K562 (cell line): ENCODE results near the gene ADCY1. TPM values are rescaled to one million over a fixed set of nuclear protein-coding genes. Genes with fewer than 3 reads are reported as not detected.
A peak's percentile ranks its signal among the peaks of the same experiment; 100 is the strongest.

Experiments
- ATAC-seq: fragments of 200-7000 bp; cut with Tn5 transposase; 3 replicates; pipeline ENCODE4 v1.9.1; 2020; ENCODE audit warnings: moderate library complexity
- BruUV-seq: library from RNA; stranded (reverse); fragments of 400-500 nt; replicated peaks from 2 replicates; lab custom pipeline; 2021; lab: Mats Ljungman, UMichigan
- CTCF ChIA-PET: fragments of 300-600 bp; formaldehyde crosslinking; extraction: SDS; loops from one replicate; lab custom pipeline; 2021; ENCODE audit warnings: low intra/inter-chr PET ratio; lab: Yijun Ruan, JAX
- POLR2A ChIA-PET: fragments of 300-600, 350-650 bp; sonication (Branson Sonifier 250); formaldehyde crosslinking; extraction: SDS; loops from one replicate; lab custom pipeline; 2021; ENCODE audit warnings: antibody characterized with exemption, inconsistent platforms; lab: Yijun Ruan, JAX
- DNase-seq, 4 experiments: peaks; one replicate each; pipeline versions ENCODE4 v3.0.0 to v3.0.0-alpha.2; 2011 to 2018; ENCODE audit warnings: low spot score in 3 of 4, mixed read lengths in 3 of 4; ENCODE audit errors: extremely low read depth in 1 of 4
- FAIRE-seq: peaks from 2 replicates; lab custom pipeline; 2011; peaks lifted over from hg19 to GRCh38; lab: Jason Lieb, UNC
- H2AFZ ChIP-seq: 2 replicates; pipeline ENCODE4 v1.6.0; 2011; ENCODE audit warnings: low read depth, low read length, control low read depth, inconsistent platforms
- H3K27ac ChIP-seq: fragments of 200-600 bp; 3 replicates; pipeline ENCODE4 v1.8.0; 2011; ENCODE audit warnings: low read depth, mild to moderate bottlenecking, control low read depth, inconsistent platforms, low read length, moderate library complexity, mixed read lengths; ENCODE audit errors: extremely low read depth
- H3K27me3 ChIP-seq, 2 experiments: fragments of 300-600 bp in 1 of 2; 2 replicates in 1 of 2; 3 replicates in 1 of 2; pipeline versions ENCODE4 v1.6.0 to v1.8.0; 2011; ENCODE audit warnings: inconsistent platforms in 2 of 2, low read length in 2 of 2, mild to moderate bottlenecking in 1 of 2, mixed read lengths in 1 of 2, moderate library complexity in 1 of 2; ENCODE audit not compliant: control insufficient read depth in 2 of 2, insufficient read depth in 2 of 2
- H3K36me3 ChIP-seq: fragments of 300-600 bp; 3 replicates; pipeline ENCODE4 v1.8.0; 2011; ENCODE audit warnings: mild to moderate bottlenecking, low read length, inconsistent platforms; ENCODE audit not compliant: control insufficient read depth, insufficient read depth
- H3K4me1 ChIP-seq, 2 experiments: fragments of 200-600 bp in 1 of 2; replicated peaks in 1 of 2; 2 replicates in 1 of 2; 3 replicates in 1 of 2; pipeline versions ENCODE4 v1.5.1 to v1.8.0; 2011; ENCODE audit warnings: inconsistent platforms in 2 of 2, low read length in 2 of 2, mild to moderate bottlenecking in 1 of 2, mixed read lengths in 1 of 2, moderate library complexity in 1 of 2; ENCODE audit not compliant: control insufficient read depth in 2 of 2, insufficient read depth in 2 of 2
- H3K4me2 ChIP-seq: 2 replicates; pipeline ENCODE4 v1.6.1; 2011; ENCODE audit warnings: low read length, control low read depth, inconsistent platforms, mixed read lengths; ENCODE audit not compliant: insufficient read depth
- H3K4me3 ChIP-seq: fragments of 200-600 bp; sonication (generic), shearing (Covaris generic); 2 replicates; pipeline ENCODE4 v1.5.1; 2016; ENCODE audit warnings: control low read depth, inconsistent platforms
- H3K79me2 ChIP-seq: fragments of 200-600 bp; 3 replicates; pipeline ENCODE4 v1.8.0; 2011; ENCODE audit warnings: low read length, inconsistent platforms; ENCODE audit not compliant: control insufficient read depth, insufficient read depth
- H3K9ac ChIP-seq, 2 experiments: 2 replicates each; pipeline versions ENCODE4 v1.6.0 to v1.6.1; 2011; ENCODE audit warnings: low read depth in 2 of 2, low read length in 2 of 2, control low read depth in 1 of 2, inconsistent platforms in 1 of 2, mild to moderate bottlenecking in 1 of 2, mixed read lengths in 1 of 2; ENCODE audit not compliant: insufficient read depth in 1 of 2
- H3K9me1 ChIP-seq: one replicate; pipeline ENCODE4 v1.6.0; 2011; ENCODE audit warnings: inconsistent platforms, mild to moderate bottlenecking, low read length, moderate library complexity; ENCODE audit not compliant: control insufficient read depth, insufficient read depth
- H3K9me3 ChIP-seq: replicated peaks from 2 replicates; pipeline ENCODE4 v1.5.1; 2011; ENCODE audit warnings: low read depth, low read length, inconsistent platforms; ENCODE audit not compliant: control insufficient read depth, insufficient read depth
- H4K20me1 ChIP-seq: replicated peaks from 2 replicates; pipeline ENCODE4 v1.6.1; 2011; ENCODE audit warnings: low read length, inconsistent platforms, mixed read lengths; ENCODE audit not compliant: control insufficient read depth, insufficient read depth
- MBD2 ChIP-seq: sonication (generic); IDR thresholded peaks from 2 replicates; pipeline ENCODE4 v1.6.1; 2016; ENCODE audit warnings: low read depth, borderline replicate concordance
- MXD1 ChIP-seq: fragments of 250-450 bp; sonication (Bioruptor Pico); IDR thresholded peaks from 2 replicates; pipeline ENCODE4 v1.8.0; 2021; ENCODE audit warnings: borderline replicate concordance, mild to moderate bottlenecking, moderate library complexity; ENCODE audit not compliant: poor library complexity, severe bottlenecking
- RAD21 ChIP-seq, 2 experiments: fragments of 250-450 bp in 1 of 2; fragments of 450-650 bp in 1 of 2; sonication (Bioruptor Pico) in 1 of 2; formaldehyde crosslinking in 1 of 2; IDR thresholded peaks in 1 of 2; conservative IDR thresholded peaks in 1 of 2; 2 replicates each; pipeline versions ENCODE4 v1.4.0 to v1.8.0; 2020 to 2022; ENCODE audit warnings: mild to moderate bottlenecking in 2 of 2, moderate library complexity in 1 of 2
- SMC3 ChIP-seq: conservative IDR thresholded peaks from 2 replicates; pipeline ENCODE4 v1.6.1; 2011; ENCODE audit warnings: low read depth, low read length, improper control_type of control experiment; ENCODE audit not compliant: insufficient read depth
- ZNF174 ChIP-seq: fragments of 250-450 bp; sonication (Bioruptor Pico); IDR thresholded peaks from 2 replicates; pipeline ENCODE4 v1.4.0; 2020; ENCODE audit warnings: mild to moderate bottlenecking
- ZNF764 ChIP-seq: fragments of 250-450 bp; sonication (Bioruptor Pico); IDR thresholded peaks from 2 replicates; pipeline ENCODE4 v1.4.0; 2020; ENCODE audit warnings: low read depth, mild to moderate bottlenecking, moderate library complexity
- WGBS: fragments of 100-300 bp; shearing (Covaris generic); methylation state at CpG from one replicate; pipeline ENCODE4 v1.1.6; 2016; ENCODE audit warnings: low coverage, mixed read lengths; ENCODE audit not compliant: insufficient coverage; ENCODE audit errors: missing lambda C conversion rate; 5-methylcytosine and 5-hydroxymethylcytosine counted together
- in situ Hi-C: fragments of 300-500 bp; cut with MboI; formaldehyde crosslinking; loops from 4 replicates; pipeline ENCODE4 v1.15.0; 2018; ENCODE audit warnings: inconsistent platforms, mixed read lengths
- intact Hi-C: fragments of 100-400 bp; cut with micrococcal nuclease; formaldehyde crosslinking; loops from 2 replicates; pipeline ENCODE4 v1.14.2; 2022
- polyA plus RNA-seq, 8 experiments: library from polyadenylated mRNA; depleted of rRNA in 4 of 8; stranded (reverse) in 5 of 8; unstranded in 3 of 8; fragments of >200 nt; fragmentation: Nextera tagmentation in 2 of 8; fragmentation: Illumina TruSeq in 1 of 8; extraction: Ambion mirVana in 2 of 8; extraction: Trizol in 1 of 8; gene quantifications; 2 replicates each; pipeline versions ENCODE4 v1.2.1 to v1.2.3, GENCODE V29; 2011 to 2014; ENCODE audit warnings: inconsistent platforms in 1 of 8, missing spikeins in 1 of 8
- total RNA-seq, 7 experiments: library from RNA; depleted of rRNA in 6 of 7; stranded (reverse); fragments of >200 nt in 6 of 7; fragmentation: Illumina TruSeq in 2 of 7; extraction: Trizol in 2 of 7; gene quantifications; 2 replicates each; pipeline versions ENCODE4 v1.2.1 to v1.2.3, GENCODE V29; 2011 to 2021; ENCODE audit warnings: low replicate concordance in 1 of 7
- TF ChIP-seq, protein P1 (sequence below), 3 experiments: IDR thresholded peaks in 2 of 3; conservative IDR thresholded peaks in 1 of 3; 2 replicates each; pipeline ENCODE4 v1.5.1; 2011 to 2012; ENCODE audit warnings: low read length in 3 of 3, mild to moderate bottlenecking in 3 of 3, control low read depth in 2 of 3, improper control_type of control experiment in 1 of 3, inconsistent platforms in 1 of 3, low read depth in 1 of 3, mixed read lengths in 1 of 3, moderate library complexity in 1 of 3; ENCODE audit not compliant: insufficient read depth in 2 of 3

The ADCY1 gene
- total and polyA plus RNA-seq, 9 of the 15 experiments (the other 6 are each of a cell fraction or from before 2014, with no cell fraction given), result under 0.01 to 0.18 (median 0.10) TPM; not detected in 4

DNA sequence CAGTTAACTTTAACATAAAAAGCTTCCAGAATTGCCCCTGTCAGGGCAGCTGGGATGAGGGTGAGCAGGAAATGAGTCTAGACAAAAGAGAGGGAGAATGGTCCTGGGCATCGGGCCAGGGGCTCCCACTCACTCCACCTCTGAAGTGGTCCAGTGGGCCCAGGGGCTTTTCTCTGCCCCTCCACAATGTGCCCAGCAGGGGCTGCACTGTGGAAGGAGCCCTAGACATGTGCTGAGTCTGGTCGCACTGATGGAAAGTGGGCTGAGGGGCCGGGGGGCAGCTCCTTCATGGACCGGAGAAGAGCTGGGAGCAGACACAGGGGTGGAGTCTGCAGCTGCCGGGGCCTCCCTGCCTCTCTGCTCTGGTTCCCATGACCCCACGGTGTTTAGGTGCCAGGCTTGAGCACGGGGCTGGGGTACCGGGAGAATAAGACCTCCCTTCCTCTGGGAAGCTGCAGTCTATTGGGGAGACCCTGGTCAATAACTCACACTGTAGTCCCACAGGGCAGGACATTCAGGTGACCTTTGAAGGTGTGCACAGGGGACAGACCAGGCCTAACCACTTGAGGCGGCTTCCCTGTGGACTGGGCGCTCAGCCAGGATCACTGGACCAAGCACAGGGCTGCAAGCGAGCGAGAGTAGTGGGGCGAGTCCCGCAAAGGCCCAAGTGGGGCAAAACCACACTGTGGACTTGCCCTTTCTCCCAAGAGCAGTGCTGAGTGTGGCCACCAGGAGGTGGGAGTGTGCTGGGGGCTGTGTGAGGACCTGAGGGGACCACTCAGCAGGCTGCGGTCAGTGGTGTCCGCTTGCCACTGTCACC lies 6.1 kb downstream of the ADCY1 start:
- BruUV-seq, result no TSS peak
- ATAC-seq (peak; percentile 90), DNase-seq (peak; percentile 21 to 55 (median 44)), FAIRE-seq (no peak)
- Histone ChIP-seq H3K9ac (no peak overlapping the region), H3K4me2 (no peak overlapping the region), H3K9me1 (no peaks in the 10 kb centered on the region), H3K9me3 (no peaks in the 10 kb centered on the region), H3K79me2 (no peaks in the 10 kb centered on the region), H3K27me3 (peaks cover 3 to 16% of the 10 kb centered on the region in 2 experiments; a peak in 4 of 5 replicates), H2AFZ (no peak overlapping the region), H3K36me3 (no peaks in the 10 kb centered on the region), H3K27ac (no peak overlapping the region), H3K4me3 (no peak overlapping the region), H4K20me1 (no peaks in the 10 kb centered on the region), H3K4me1 (peaks cover 0 to 7% of the 10 kb centered on the region in 2 experiments; a peak in 2 of 5 replicates)
- ChIA-PET CTCF (no interaction called here), POLR2A (no interaction called here)
- TF ChIP-seq ZNF764 (CRISPR knock-in tag) (peak; percentile 92), MXD1 (CRISPR knock-in tag) (no peak), RAD21 (CRISPR knock-in tag; conservative IDR thresholded peaks at IDR 0.05 in 1 of 2, IDR thresholded peaks at IDR 0.05 in 1 of 2) (peak in 1 of 2 experiments; percentile 50; a peak in 2 of 4 replicates), ZNF174 (CRISPR knock-in tag) (no peak), SMC3 (0 out of 2 replicates have a peak, but pooled peaks have one; percentile 37), MBD2 (no peak)
- TF ChIP-seq, protein P1, sequence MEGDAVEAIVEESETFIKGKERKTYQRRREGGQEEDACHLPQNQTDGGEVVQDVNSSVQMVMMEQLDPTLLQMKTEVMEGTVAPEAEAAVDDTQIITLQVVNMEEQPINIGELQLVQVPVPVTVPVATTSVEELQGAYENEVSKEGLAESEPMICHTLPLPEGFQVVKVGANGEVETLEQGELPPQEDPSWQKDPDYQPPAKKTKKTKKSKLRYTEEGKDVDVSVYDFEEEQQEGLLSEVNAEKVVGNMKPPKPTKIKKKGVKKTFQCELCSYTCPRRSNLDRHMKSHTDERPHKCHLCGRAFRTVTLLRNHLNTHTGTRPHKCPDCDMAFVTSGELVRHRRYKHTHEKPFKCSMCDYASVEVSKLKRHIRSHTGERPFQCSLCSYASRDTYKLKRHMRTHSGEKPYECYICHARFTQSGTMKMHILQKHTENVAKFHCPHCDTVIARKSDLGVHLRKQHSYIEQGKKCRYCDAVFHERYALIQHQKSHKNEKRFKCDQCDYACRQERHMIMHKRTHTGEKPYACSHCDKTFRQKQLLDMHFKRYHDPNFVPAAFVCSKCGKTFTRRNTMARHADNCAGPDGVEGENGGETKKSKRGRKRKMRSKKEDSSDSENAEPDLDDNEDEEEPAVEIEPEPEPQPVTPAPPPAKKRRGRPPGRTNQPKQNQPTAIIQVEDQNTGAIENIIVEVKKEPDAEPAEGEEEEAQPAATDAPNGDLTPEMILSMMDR (IDR thresholded peaks at IDR 0.05 in 2 of 3, conservative IDR thresholded peaks at IDR 0.05 in 1 of 3; ENCODE audit: insufficient read depth in 2 of 3, low read depth in 1 of 3, low read length in 3 of 3), result peak; percentile 53 to 64 (median 58)
- 2% methylated on average over 15 of the region's 16 CpGs for WGBS
- intact Hi-C loops (no loop called here), in situ Hi-C loops (no loop called here)
